ENCODE results near the gene NINJ2.

Gene NINJ2

GRCh38 chr12:625998-626397 lies 37.2 kb downstream of the NINJ2 start:
- Histone ChIP-seq H3K4me1 (ENCODE audit: control insufficient read depth, insufficient read depth, low read length, poor library complexity, severe bottlenecking) (peaks cover 33% of the 10 kb centered on the region), H3K36me3 (ENCODE audit: control insufficient read depth, insufficient read depth, low read length) (no peaks in the 10 kb centered on the region), H3K4me3 (ENCODE audit: extremely low read depth, insufficient read depth, low read length, poor library complexity, severe bottlenecking) (no peak overlapping the region), H3K9me3 (ENCODE audit: control insufficient read depth, low read length) (no peaks in the 10 kb centered on the region), H3K27ac (ENCODE audit: low read depth, low read length, severe bottlenecking) (no peak overlapping the region)
- WGBS, 2 experiments (ENCODE audit: insufficient coverage in 2 of 2) = 91 to 100% methylated on average over 3 of the region's 3 CpGs

DNA sequence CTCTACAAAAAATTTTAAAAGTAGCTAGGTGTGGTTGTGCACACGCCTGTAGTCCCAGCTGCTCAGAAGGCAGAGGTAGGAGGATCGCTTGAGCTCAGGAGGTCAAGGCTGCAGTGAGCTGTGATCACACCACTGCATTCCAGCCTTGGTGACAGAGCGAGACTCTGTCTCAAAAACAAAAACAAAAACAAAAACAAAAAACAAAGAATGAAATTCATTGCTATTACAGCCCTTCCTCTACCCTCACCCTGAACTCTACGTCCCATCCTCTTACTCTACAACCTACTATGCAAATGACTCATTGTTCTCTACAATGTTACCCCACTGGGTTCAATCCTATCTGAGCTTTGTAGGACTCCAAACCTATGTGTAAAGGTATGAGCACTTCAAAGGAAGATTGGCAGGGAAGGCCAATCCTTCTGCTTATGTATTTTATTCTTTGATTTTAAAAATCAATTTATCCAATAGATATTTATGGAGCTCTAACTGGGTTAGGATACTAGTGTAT lies 39.3 kb downstream of the NINJ2 start:
- WGBS, 2 experiments (ENCODE audit: insufficient coverage in 2 of 2) = 81 to 94% methylated on average over 3 to 4 of the region's 4 CpGs
- Histone ChIP-seq H3K9me3 (ENCODE audit: control insufficient read depth, low read length) (no peaks in the 10 kb centered on the region), H3K27ac (ENCODE audit: low read depth, low read length, severe bottlenecking) (no peak overlapping the region)

DNA sequence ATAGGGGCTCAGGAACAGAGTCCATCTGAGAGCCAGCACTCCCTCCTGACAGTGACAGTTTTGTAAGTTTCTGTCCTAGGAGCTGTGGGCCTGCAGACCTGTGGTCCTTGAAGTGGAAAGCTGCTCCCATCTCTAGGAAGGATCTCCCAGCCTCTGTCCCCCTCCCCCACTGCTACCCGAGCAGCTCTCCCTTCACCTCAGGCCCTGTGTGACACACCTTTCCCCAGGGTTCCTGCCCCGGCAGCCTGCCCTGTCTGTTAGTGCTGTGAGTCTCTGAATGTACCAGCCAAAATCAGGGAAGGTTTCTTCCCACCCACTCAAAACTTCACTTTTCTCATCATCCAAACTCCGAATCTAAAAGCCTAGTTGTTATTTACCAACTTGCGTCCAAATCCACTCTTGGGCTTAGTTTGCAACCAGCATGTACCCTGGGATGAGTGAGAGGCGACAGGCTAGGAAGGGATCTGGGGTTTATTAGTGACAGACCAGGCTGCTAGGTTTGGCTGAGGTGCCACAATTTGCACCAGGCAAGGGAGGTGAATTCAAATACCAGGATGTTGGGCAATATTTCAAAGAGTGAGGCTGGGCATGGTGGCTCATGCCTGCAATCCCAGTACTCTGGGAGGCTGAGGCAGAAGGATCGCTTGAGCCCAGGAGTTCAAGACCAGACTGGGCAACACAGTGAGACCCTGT lies 39.9 kb downstream of the NINJ2 start:
- Histone ChIP-seq H3K4me1 (ENCODE audit: control insufficient read depth, insufficient read depth, low read length, poor library complexity, severe bottlenecking) (peaks cover 18% of the 10 kb centered on the region), H3K4me3 (ENCODE audit: extremely low read depth, insufficient read depth, low read length, poor library complexity, severe bottlenecking) (no peak overlapping the region), H3K27ac (ENCODE audit: low read depth, low read length, severe bottlenecking) (no peak overlapping the region), H3K9me3 (ENCODE audit: control insufficient read depth, low read length) (no peaks in the 10 kb centered on the region), H3K36me3 (ENCODE audit: control insufficient read depth, insufficient read depth, low read length) (no peaks in the 10 kb centered on the region)
- WGBS, 2 experiments (ENCODE audit: insufficient coverage in 2 of 2) = 74 to 76% methylated on average over 4 to 5 of the region's 6 CpGs

More for the DNA sequence above, 39.3 kb downstream of the NINJ2 start:
- Histone ChIP-seq H3K36me3 (ENCODE audit: control insufficient read depth, insufficient read depth, low read length) (no peaks in the 10 kb centered on the region), H3K4me3 (ENCODE audit: extremely low read depth, insufficient read depth, low read length, poor library complexity, severe bottlenecking) (no peak overlapping the region), H3K4me1 (ENCODE audit: control insufficient read depth, insufficient read depth, low read length, poor library complexity, severe bottlenecking) (peaks cover 23% of the 10 kb centered on the region)

DNA sequence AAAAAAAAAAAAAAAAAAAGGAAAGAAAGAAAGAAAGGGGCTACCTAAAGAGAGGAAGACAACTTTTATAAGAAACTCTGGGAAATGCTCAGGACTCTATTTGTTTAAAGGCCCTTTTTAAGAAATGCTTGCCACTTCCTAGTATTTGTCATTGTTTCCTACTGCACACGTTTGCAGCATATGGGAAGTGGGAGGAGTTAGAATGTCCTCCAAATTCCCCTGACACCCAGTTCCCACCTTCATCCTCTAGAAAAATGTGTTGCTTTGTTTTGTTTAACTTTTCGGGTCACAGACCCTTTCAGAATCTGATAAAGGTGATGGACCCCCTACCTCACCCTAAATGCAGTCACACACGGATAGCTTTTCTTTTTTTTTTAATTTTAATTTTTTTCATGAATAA lies 40.8 kb downstream of the NINJ2 start:
- Histone ChIP-seq H3K36me3 (ENCODE audit: control insufficient read depth, insufficient read depth, low read length) (no peaks in the 10 kb centered on the region), H3K4me1 (ENCODE audit: control insufficient read depth, insufficient read depth, low read length, poor library complexity, severe bottlenecking) (peaks cover 9% of the 10 kb centered on the region), H3K4me3 (ENCODE audit: extremely low read depth, insufficient read depth, low read length, poor library complexity, severe bottlenecking) (no peak overlapping the region), H3K9me3 (ENCODE audit: control insufficient read depth, low read length) (no peaks in the 10 kb centered on the region), H3K27ac (ENCODE audit: low read depth, low read length, severe bottlenecking) (no peak overlapping the region)
- WGBS, 2 experiments (ENCODE audit: insufficient coverage in 2 of 2) = 83% methylated on average over 2 of the region's 3 CpGs; no CpG with 5 or more reads in 1 of the 2 experiments

- H3K27ac ChIP-seq (ENCODE audit: low read depth, low read length, severe bottlenecking) = no peak overlapping the region
- no peaks in the 10 kb centered on the region for H3K36me3 ChIP-seq (ENCODE audit: control insufficient read depth, insufficient read depth, low read length)
- H3K4me3 ChIP-seq (ENCODE audit: extremely low read depth, insufficient read depth, low read length, poor library complexity, severe bottlenecking) = no peak overlapping the region
- H3K4me1 ChIP-seq (ENCODE audit: control insufficient read depth, insufficient read depth, low read length, poor library complexity, severe bottlenecking) = peaks cover 12% of the 10 kb centered on the region
- WGBS, 2 experiments (ENCODE audit: insufficient coverage in 2 of 2) = 80% methylated on average over 1 of the region's 4 CpGs; no CpG with 5 or more reads in 1 of the 2 experiments
- H3K9me3 ChIP-seq (ENCODE audit: control insufficient read depth, low read length) = no peaks in the 10 kb centered on the region
Measured at GRCh38 chr12:619346-619745, 43.9 kb downstream of the NINJ2 start.

GRCh38 chr12:618605-619004 lies 44.6 kb downstream of the NINJ2 start:
- no peaks in the 10 kb centered on the region for H3K36me3 ChIP-seq (ENCODE audit: control insufficient read depth, insufficient read depth, low read length)
- peaks cover 12% of the 10 kb centered on the region for H3K4me1 ChIP-seq (ENCODE audit: control insufficient read depth, insufficient read depth, low read length, poor library complexity, severe bottlenecking)
- 82 to 88% methylated on average over 5 of the region's 6 CpGs for WGBS, 2 experiments (ENCODE audit: insufficient coverage in 2 of 2)
- H3K4me3 ChIP-seq (ENCODE audit: extremely low read depth, insufficient read depth, low read length, poor library complexity, severe bottlenecking) = no peak overlapping the region
- H3K27ac ChIP-seq (ENCODE audit: low read depth, low read length, severe bottlenecking) = no peak overlapping the region
- H3K9me3 ChIP-seq (ENCODE audit: control insufficient read depth, low read length) = no peaks in the 10 kb centered on the region

DNA sequence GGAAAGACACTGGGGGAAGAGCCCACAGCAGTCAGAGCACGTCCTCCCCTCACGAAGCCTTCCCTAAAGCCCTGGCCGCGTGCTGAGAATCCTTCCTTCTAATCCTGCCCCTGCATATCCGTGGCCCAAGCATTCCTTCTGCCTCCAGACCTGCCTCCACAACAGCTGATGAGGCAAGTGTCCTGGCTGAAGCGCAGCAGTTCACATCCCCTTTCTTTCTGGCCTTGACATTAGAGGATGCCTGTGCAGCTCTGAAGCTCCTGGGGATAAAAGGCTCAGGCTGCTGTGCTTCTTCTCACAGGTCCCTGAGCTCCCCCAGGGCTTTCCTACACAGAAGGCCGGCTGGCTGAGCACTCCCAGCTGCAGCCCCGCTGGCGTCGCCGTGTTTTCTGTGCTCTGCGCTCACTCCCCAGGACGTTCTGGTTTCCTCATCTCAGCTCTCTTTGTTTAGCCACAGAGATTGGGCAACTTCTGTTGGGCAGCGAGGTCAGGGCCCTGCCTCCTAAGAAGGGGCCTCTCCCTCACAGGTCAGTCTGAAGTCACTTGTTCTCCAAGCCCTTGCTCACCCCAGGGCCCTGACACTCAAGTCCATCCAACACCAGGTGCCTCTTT lies 45.8 kb downstream of the NINJ2 start:
- H3K36me3 ChIP-seq (ENCODE audit: control insufficient read depth, insufficient read depth, low read length) = no peaks in the 10 kb centered on the region
- H3K27ac ChIP-seq (ENCODE audit: low read depth, low read length, severe bottlenecking) = no peak overlapping the region
- 76 to 81% methylated on average over 14 of the region's 14 CpGs for WGBS, 2 experiments (ENCODE audit: insufficient coverage in 2 of 2)

GRCh38 chr12:615620-616019 lies 47.6 kb downstream of the NINJ2 start:
- Histone ChIP-seq H3K4me1 (ENCODE audit: control insufficient read depth, insufficient read depth, low read length, poor library complexity, severe bottlenecking) (peaks cover 5% of the 10 kb centered on the region), H3K4me3 (ENCODE audit: extremely low read depth, insufficient read depth, low read length, poor library complexity, severe bottlenecking) (no peak overlapping the region), H3K27ac (ENCODE audit: low read depth, low read length, severe bottlenecking) (no peak overlapping the region), H3K9me3 (ENCODE audit: control insufficient read depth, low read length) (no peaks in the 10 kb centered on the region), H3K36me3 (ENCODE audit: control insufficient read depth, insufficient read depth, low read length) (no peaks in the 10 kb centered on the region)
- 75 to 94% methylated on average over 1 to 2 of the region's 4 CpGs for WGBS, 2 experiments (ENCODE audit: insufficient coverage in 2 of 2)

More for the DNA sequence above, 45.8 kb downstream of the NINJ2 start:
- Histone ChIP-seq H3K4me1 (ENCODE audit: control insufficient read depth, insufficient read depth, low read length, poor library complexity, severe bottlenecking) (peaks cover 6% of the 10 kb centered on the region), H3K9me3 (ENCODE audit: control insufficient read depth, low read length) (no peaks in the 10 kb centered on the region), H3K4me3 (ENCODE audit: extremely low read depth, insufficient read depth, low read length, poor library complexity, severe bottlenecking) (no peak overlapping the region)

DNA sequence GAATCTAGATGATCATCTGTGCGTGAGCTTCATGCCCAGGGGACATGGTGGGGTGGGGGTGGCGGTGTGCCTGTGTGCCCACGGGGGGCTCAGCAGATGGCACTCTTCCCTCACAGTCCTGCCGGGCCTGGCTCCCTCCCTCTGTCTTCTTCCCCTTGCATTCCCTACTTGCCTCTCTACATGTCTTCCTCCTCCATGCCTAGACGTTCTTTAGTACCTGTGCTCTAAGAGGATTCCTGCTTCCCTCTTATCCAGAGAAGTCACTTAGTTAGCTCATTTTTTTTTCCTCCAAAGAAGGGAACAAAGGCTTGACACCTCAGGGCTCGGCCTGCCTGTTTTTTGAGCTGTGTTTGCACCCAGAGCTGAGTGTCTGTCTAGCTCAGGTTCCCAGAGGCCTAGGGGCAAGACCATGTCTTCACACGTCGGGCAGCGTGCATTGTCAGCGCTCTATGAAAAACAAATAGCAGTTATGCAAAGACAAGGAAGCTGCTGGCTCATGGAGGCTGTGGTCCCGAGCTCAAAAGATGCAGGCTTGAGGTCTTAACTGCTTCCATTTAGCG lies 48.8 kb downstream of the NINJ2 start:
- H3K4me1 ChIP-seq (ENCODE audit: control insufficient read depth, insufficient read depth, low read length, poor library complexity, severe bottlenecking) = peaks cover 5% of the 10 kb centered on the region
- 70 to 80% methylated on average over 10 of the region's 12 CpGs for WGBS, 2 experiments (ENCODE audit: insufficient coverage in 2 of 2)
- no peak overlapping the region for H3K4me3 ChIP-seq (ENCODE audit: extremely low read depth, insufficient read depth, low read length, poor library complexity, severe bottlenecking)
- H3K27ac ChIP-seq (ENCODE audit: low read depth, low read length, severe bottlenecking) = no peak overlapping the region
- H3K9me3 ChIP-seq (ENCODE audit: control insufficient read depth, low read length) = no peaks in the 10 kb centered on the region
- H3K36me3 ChIP-seq (ENCODE audit: control insufficient read depth, insufficient read depth, low read length) = no peaks in the 10 kb centered on the region

- Histone ChIP-seq H3K9me3 (ENCODE audit: control insufficient read depth, low read length) (no peaks in the 10 kb centered on the region), H3K27ac (ENCODE audit: low read depth, low read length, severe bottlenecking) (no peak overlapping the region), H3K36me3 (ENCODE audit: control insufficient read depth, insufficient read depth, low read length) (no peaks in the 10 kb centered on the region), H3K4me3 (ENCODE audit: extremely low read depth, insufficient read depth, low read length, poor library complexity, severe bottlenecking) (no peak overlapping the region), H3K4me1 (ENCODE audit: control insufficient read depth, insufficient read depth, low read length, poor library complexity, severe bottlenecking) (peaks cover 5% of the 10 kb centered on the region)
- 94 to 95% methylated on average over 3 to 4 of the region's 5 CpGs for WGBS, 2 experiments (ENCODE audit: insufficient coverage in 2 of 2)
Measured at GRCh38 chr12:613996-614395, 49.2 kb downstream of the NINJ2 start.

- peaks cover 5% of the 10 kb centered on the region for H3K4me1 ChIP-seq (ENCODE audit: control insufficient read depth, insufficient read depth, low read length, poor library complexity, severe bottlenecking)
- no peaks in the 10 kb centered on the region for H3K9me3 ChIP-seq (ENCODE audit: control insufficient read depth, low read length)
- no peaks in the 10 kb centered on the region for H3K36me3 ChIP-seq (ENCODE audit: control insufficient read depth, insufficient read depth, low read length)
- no peak overlapping the region for H3K27ac ChIP-seq (ENCODE audit: low read depth, low read length, severe bottlenecking)
- WGBS, 2 experiments (ENCODE audit: insufficient coverage in 2 of 2) = 91 to 98% methylated on average over 4 of the region's 4 CpGs
- no peak overlapping the region for H3K4me3 ChIP-seq (ENCODE audit: extremely low read depth, insufficient read depth, low read length, poor library complexity, severe bottlenecking)
Measured at GRCh38 chr12:612886-613285, 50.4 kb downstream of the NINJ2 start.
